Esophagus squamous epithelium (tissue), 4 donors: ENCODE measurements around the gene SLC25A42.

ENCODE experiments used
- POLR2A ChIP-seq, 4 donors: fragments of 450-650 bp; IDR thresholded peaks; one replicate each; pipeline ENCODE4 v1.6.1; 2017; ENCODE audit warnings: antibody characterized with exemption in 4 of 4, mild to moderate bottlenecking in 4 of 4, moderate library complexity in 3 of 4
- TF ChIP-seq, protein P1 (sequence below), 6 experiments: fragments of 450-650 bp in 4 of 6; fragments of 200-600 bp in 2 of 6; sonication (generic) in 2 of 6; IDR thresholded peaks; one replicate each; pipeline ENCODE4 v1.5.1; 2016 to 2019; ENCODE audit warnings: antibody characterized with exemption in 6 of 6, mild to moderate bottlenecking in 4 of 6, moderate library complexity in 4 of 6

DNA sequence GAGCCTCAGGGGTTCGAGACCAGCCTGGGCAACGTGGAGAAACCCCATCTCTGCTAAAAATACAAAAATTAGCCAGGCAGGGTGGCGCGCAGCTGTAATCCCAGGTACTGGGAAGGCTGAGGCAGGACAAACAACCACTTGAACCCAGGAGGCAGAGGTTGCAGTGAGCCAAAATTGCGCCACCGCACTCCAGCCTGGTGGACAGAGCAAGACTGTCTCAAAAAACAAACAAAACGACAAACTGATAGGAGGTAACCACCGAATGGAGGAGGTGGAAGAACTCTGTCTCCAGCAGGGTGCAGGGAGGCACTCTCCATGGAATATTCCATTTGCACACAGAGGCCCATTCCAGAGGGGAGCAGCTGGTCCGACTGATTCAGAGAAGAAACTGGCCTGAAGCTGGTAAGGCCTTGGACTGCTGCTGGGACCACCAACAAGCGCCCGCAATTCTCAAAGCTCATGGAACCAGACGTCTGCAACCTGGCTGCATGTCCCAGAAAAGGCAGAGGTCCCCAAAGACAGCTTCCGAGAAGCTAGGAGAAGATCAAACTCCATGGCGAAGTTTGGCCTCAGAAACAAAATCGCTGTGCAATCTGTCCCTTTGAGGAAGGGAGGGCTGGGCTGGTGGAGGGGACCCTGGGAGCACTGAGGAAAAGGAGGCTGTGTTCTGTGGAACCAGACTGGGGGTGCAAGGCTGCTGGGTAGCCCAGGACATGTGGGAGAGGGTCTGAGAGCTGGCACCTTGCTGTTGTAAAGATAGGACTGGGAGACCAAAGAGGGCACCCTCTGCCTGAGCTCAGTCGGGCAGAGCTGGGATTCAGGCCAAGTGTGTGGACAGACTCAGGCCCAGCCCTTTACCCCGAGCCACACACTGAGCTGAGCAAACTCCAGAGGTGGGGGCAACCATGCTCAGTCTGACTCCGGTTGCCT is 35.2 kb downstream of the SLC25A42 start:
- TF ChIP-seq POLR2A (IDR thresholded peaks at IDR 0.05) = no peak
- TF ChIP-seq, protein P1, sequence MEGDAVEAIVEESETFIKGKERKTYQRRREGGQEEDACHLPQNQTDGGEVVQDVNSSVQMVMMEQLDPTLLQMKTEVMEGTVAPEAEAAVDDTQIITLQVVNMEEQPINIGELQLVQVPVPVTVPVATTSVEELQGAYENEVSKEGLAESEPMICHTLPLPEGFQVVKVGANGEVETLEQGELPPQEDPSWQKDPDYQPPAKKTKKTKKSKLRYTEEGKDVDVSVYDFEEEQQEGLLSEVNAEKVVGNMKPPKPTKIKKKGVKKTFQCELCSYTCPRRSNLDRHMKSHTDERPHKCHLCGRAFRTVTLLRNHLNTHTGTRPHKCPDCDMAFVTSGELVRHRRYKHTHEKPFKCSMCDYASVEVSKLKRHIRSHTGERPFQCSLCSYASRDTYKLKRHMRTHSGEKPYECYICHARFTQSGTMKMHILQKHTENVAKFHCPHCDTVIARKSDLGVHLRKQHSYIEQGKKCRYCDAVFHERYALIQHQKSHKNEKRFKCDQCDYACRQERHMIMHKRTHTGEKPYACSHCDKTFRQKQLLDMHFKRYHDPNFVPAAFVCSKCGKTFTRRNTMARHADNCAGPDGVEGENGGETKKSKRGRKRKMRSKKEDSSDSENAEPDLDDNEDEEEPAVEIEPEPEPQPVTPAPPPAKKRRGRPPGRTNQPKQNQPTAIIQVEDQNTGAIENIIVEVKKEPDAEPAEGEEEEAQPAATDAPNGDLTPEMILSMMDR (IDR thresholded peaks at IDR 0.05) = no peak
